Heart right ventricle (tissue), 16 donors: ENCODE data around the gene CYP27A1. TPM values are rescaled to one million over a fixed set of nuclear protein-coding genes. Genes with fewer than 3 reads are reported as not detected.

Experiments used
- ATAC-seq, 8 donors: fragments of 200-7000 bp; cut with Tn5 transposase; one replicate each; pipeline ENCODE4 v1.9.1; 2020; ENCODE audit warnings: mild to moderate bottlenecking in 8 of 8, moderate library complexity in 8 of 8, moderate number of reproducible peaks in 1 of 8
- DNase-seq, 2 donors: peaks; one replicate each; pipeline ENCODE4 v3.0.0-alpha.2; 2020
- H3K27ac ChIP-seq, 10 donors: fragments of 200-600 bp; sonication (generic) in 2 of 10; one replicate each; pipeline versions ENCODE4 v1.5.0 to v1.8.0; 2020 to 2022; ENCODE audit warnings: mild to moderate bottlenecking in 3 of 10
- H3K27me3 ChIP-seq, 7 donors: fragments of 200-600 bp; one replicate each; pipeline ENCODE4 v1.8.0; 2021 to 2022; ENCODE audit warnings: mild to moderate bottlenecking in 2 of 7
- H3K36me3 ChIP-seq, 9 donors: fragments of 200-600 bp; sonication (generic) in 1 of 9; one replicate each; pipeline versions ENCODE4 v1.5.0 to v1.8.0; 2020 to 2022; ENCODE audit warnings: mild to moderate bottlenecking in 2 of 9
- H3K4me1 ChIP-seq, 9 donors: fragments of 200-600 bp; sonication (generic) in 1 of 9; one replicate each; pipeline versions ENCODE4 v1.5.0 to v1.8.0; 2020 to 2022; ENCODE audit warnings: mild to moderate bottlenecking in 4 of 9
- H3K4me3 ChIP-seq, 10 donors: fragments of 200-600 bp; sonication (generic) in 2 of 10; one replicate each; pipeline versions ENCODE4 v1.5.0 to v1.8.0; 2020 to 2022; ENCODE audit warnings: mild to moderate bottlenecking in 7 of 10, moderate library complexity in 2 of 10
- H3K9me3 ChIP-seq, 11 donors: fragments of 200-600 bp in 10 of 11; sonication (generic) in 2 of 11; one replicate each; pipeline versions ENCODE4 v1.5.0 to v1.8.0; 2013 to 2022; ENCODE audit warnings: mild to moderate bottlenecking in 2 of 11, control low read depth in 1 of 11, moderate library complexity in 1 of 11
- CTCF ChIP-seq, 9 donors: fragments of 200-600 bp; sonication (generic) in 2 of 9; IDR thresholded peaks; one replicate each; pipeline versions ENCODE4 v1.5.0 to v1.8.0; 2021 to 2022; ENCODE audit warnings: antibody characterized with exemption in 9 of 9, mild to moderate bottlenecking in 5 of 9, moderate library complexity in 1 of 9
- WGBS, 2 donors: extraction: QIAGEN DNeasy Blood & Tissue Kit; methylation state at CpG; one replicate each; pipeline ENCODE4 v1.1.7; 2013; ENCODE audit warnings: inconsistent platforms in 1 of 2; 5-methylcytosine and 5-hydroxymethylcytosine counted together
- intact Hi-C, 10 donors: fragments of 100-400 bp; cut with DNase I; formaldehyde crosslinking; loops; one replicate each; pipeline versions ENCODE4 v1.11.1 to v1.14.2; 2022
- polyA plus RNA-seq, 2 donors: library from polyadenylated mRNA; stranded (reverse); fragments of 200-250 nt; gene quantifications; one replicate each; pipeline ENCODE4 v1.2.3, GENCODE V29; 2013
- total RNA-seq, 10 donors: library from RNA; stranded (reverse); fragmentation: NEBNext Ultra II Directional in 3 of 10; extraction: Animal tissue kit (Norgen Biotek cat#: 25700) in 3 of 10; gene quantifications; one replicate each; pipeline versions ENCODE4 v1.2.1 to v1.2.4, GENCODE V29; 2021 to 2023
- donor health status: Arrhythmogenic right ventricular cardiomyopathy.
- donor health status: ischemic (EF 13 %, LVEDD 7.1; RV severe dilation, severe dysfunction).
- donor health status: healthy with polysubstance abuse.
- donor health status: DM: no; HTN: yes; CAD: no.
- donor health status: DM: no; HTN: no; CAD: no.
- donor health status: ischemic (EF 25% LVEDD 6.9; RV normal size, moderate dysfunction).
- donor health status: ischemic (EF 25% LVEDD 5.7; RV mildly dilated, moderate dysfunction).
- donor health status: healthy.
- donor health status: DM: yes; HTN: yes; CAD: no.
- donor health status: Ischemic cardiomyopathy.
- donor health status: ischemic (EF 35%, LVEDD 5.7; RV mildly dilated, moderate dysfunction).
- donor health status: nonischemic (EF 11% LVEDD 7.7; RV severe dilation, severe dysfunction).
- donor health status: DM: yes; HTN: yes; CAD: no.
- donor health status: PGD.
- donor health status: ischemic (EF 29% LVEDD 5.4; RV normal size, mild dysfunction).
- donor health status: nonischemic (EF 23%, LVEDD 6.1; RV moderate dilation, normal function).

The CYP27A1 gene
- total and polyA plus RNA-seq, 12 donors, result 3.7 to 12.8 (median 7.6) TPM

DNA sequence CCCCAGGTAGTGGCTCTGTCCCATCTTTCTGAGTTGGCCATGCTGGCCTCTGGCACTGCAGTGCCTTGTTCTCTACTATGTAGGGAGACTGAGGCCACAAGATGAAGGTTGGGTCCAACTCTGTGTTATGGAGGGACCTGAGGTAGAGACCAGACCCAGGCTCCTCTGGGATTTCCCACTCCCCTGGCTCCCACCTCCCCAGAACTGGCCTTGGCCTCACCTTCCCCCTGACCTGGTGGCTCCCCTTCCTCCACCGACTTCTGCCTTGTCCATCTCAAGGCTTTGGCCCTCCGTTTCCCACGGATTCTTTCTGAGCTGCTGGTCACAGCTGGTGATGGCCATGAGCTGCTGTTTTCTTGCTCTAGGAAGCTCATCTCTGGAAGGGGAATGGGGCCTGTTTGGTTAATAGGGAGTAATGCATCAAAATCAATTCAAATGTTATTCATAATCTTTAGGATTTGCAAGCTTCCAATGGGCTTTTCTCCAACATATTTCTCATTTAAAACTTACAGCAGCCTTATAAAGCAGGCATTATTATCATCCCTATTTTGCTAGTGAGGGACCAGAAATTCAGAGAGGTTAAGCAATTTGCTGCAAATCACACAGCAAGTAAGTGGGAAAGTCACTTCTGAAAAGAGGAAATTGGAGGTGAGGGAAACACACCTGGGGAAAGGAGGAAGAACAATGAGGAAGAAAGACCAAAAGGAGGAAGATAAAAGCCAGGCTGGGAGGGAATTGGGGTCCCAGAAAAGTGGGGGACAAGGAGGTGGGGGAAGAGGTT lies 48.8 kb downstream of the CYP27A1 start:
- Histone ChIP-seq H3K27ac (peak overlapping the region in 7 of 10 donors; percentile 32 to 87 (median 68)), H3K36me3 (no peaks in the 10 kb centered on the region), H3K9me3 (no peaks in the 10 kb centered on the region), H3K27me3 (peaks cover 0 to 52% (median 27%) of the 10 kb centered on the region in 7 donors), H3K4me1 (peaks cover 0 to 28% (median 13%) of the 10 kb centered on the region in 9 donors), H3K4me3 (no peak overlapping the region)
- 59 to 75% methylated on average over 3 of the region's 3 CpGs for WGBS, 2 donors
- ATAC-seq (no peak), DNase-seq (no peak)
- intact Hi-C loops, result loop anchor here in 1 of 10 donors (10.0 kb wide), 1 partner anchor 116 kb away; the partner anchor contains the start of gene TTLL4
- no peak for TF ChIP-seq CTCF (IDR thresholded peaks at IDR 0.05)

DNA sequence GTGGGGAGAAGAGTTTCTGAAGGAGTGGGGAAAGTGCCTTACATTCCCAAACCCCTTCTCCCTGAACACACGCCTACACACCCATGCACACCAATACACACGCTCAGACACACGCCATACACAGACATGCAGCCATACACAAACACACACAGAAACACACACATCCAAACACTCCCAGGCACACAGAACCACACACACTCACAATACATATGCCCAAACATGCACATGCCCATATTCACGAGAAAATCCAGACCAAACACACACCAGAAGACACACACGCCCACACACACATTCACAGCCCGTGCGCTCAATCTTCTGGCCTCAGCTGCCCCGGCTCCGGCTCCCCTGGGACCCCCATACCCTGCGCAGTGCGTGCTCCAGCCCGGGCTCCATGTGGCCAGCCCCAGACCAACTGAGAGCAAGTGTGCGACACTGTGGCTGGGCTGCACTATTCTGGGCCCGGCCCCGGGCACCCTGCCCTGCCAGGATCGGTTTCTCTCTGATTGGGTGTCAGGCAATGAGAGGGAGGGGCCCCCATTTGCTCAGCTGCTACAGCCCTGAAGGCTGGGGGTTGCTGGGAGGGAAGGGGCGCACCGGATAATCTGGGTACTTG lies 49.5 kb downstream of the CYP27A1 start, which contains the start of gene PRKAG3:
Gene PRKAG3, minus strand, starts transcription at position 426 of the 613 bp plus-strand sequence.
- Histone ChIP-seq H3K36me3 (no peaks in the 10 kb centered on the region), H3K27ac (peak within 1 kb of the TSS in 8 of 10 donors; percentile 62 to 87 (median 68)), H3K4me3 (no peak within 1 kb of the TSS), H3K4me1 (peaks cover 0 to 28% (median 13%) of the 10 kb centered on the region in 9 donors), H3K27me3 (peaks cover 0 to 59% (median 32%) of the 10 kb centered on the region in 7 donors), H3K9me3 (no peaks in the 10 kb centered on the region)
- ATAC-seq (peak; percentile 20 to 66 (median 36)), DNase-seq (peak; percentile 31 to 48)
- intact Hi-C loops, result loop anchor here in 1 of 10 donors (10.0 kb wide), 1 partner anchor 117 kb away; the partner anchor contains the start of gene TTLL4
- WGBS, 2 donors, result 65% methylated on average over 18 of the region's 18 CpGs
- no peak for TF ChIP-seq CTCF (IDR thresholded peaks at IDR 0.05)

DNA sequence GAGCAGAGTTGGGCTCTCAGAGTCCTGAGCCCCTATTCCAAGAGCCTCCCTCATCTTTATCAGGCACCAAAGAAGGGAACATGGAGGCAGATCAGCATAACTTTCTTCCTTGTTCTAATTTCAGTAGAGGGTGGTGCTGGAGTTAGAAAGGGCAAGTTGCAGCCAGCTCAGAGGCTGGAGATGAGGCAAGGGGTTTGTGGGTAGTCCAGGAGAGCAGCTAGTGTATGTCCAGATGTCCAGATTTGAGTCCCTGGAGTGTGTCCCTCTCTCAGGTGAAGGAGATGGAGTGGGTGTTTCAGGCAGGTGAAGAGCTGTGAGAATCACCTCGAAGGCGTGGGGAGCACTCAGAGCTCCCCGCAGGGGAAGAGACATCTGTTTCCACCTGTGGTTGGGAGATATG lies 50.1 kb downstream of the CYP27A1 start:
- intact Hi-C loops, result loop anchor here in 1 of 10 donors (10.0 kb wide), 1 partner anchor 117 kb away; the partner anchor contains the start of gene TTLL4
- ATAC-seq (peak in 4 of 8 donors; percentile 6 to 41 (median 19)), DNase-seq (no peak)
- 56 to 84% methylated on average over 3 of the region's 3 CpGs for WGBS, 2 donors
- peaks cover 0 to 28% (median 13%) of the 10 kb centered on the region in 9 donors for H3K4me1 ChIP-seq
- peaks cover 0 to 4% (median 0%) of the 10 kb centered on the region in 11 donors for H3K9me3 ChIP-seq
- H3K27ac ChIP-seq, result peak overlapping the region in 8 of 10 donors; percentile 62 to 87 (median 68)
- no peak overlapping the region for H3K4me3 ChIP-seq
- H3K36me3 ChIP-seq, result no peaks in the 10 kb centered on the region
- H3K27me3 ChIP-seq, result peaks cover 0 to 65% (median 32%) of the 10 kb centered on the region in 7 donors
- TF ChIP-seq CTCF (IDR thresholded peaks at IDR 0.05), result no peak

GRCh38 chr2:218832520-218832919 lies 50.6 kb downstream of the CYP27A1 start:
- no peak for TF ChIP-seq CTCF (IDR thresholded peaks at IDR 0.05)
- H3K9me3 ChIP-seq, result peaks cover 0 to 9% (median 3%) of the 10 kb centered on the region in 11 donors
- ATAC-seq (peak; percentile 69 to 86 (median 78)), DNase-seq (peak; percentile 34 to 49)
- 33 to 66% methylated on average over 3 of the region's 3 CpGs for WGBS, 2 donors
- peaks cover 0 to 65% (median 32%) of the 10 kb centered on the region in 7 donors for H3K27me3 ChIP-seq
- H3K27ac ChIP-seq, result peak overlapping the region in 9 of 10 donors; percentile 5 to 87 (median 67)
- intact Hi-C loops, result loop anchor here in 1 of 10 donors (10.0 kb wide), 1 partner anchor 118 kb away; the partner anchor contains the start of gene TTLL4
- peaks cover 0 to 28% (median 13%) of the 10 kb centered on the region in 9 donors for H3K4me1 ChIP-seq
- H3K36me3 ChIP-seq, result no peaks in the 10 kb centered on the region
- no peak overlapping the region for H3K4me3 ChIP-seq
